Thyroid gland (tissue), 4 donors: ENCODE results near the gene ABR. TPM values are rescaled to one million over a fixed set of nuclear protein-coding genes. Genes with fewer than 3 reads are reported as not detected.
A peak's percentile ranks its signal among the peaks of the same experiment; 100 is the strongest.

Source experiments
- DNase-seq, 2 donors: peaks; one replicate each; pipeline ENCODE4 v3.0.0-alpha.2; 2019
- H3K27ac ChIP-seq, 3 donors: fragments of 200-600 bp; sonication (generic); 1 replicate in 2 of 3; 2 replicates in 1 of 3; pipeline ENCODE4 v1.5.1; 2016 to 2019; ENCODE audit warnings: mild to moderate bottlenecking in 1 of 3, moderate library complexity in 1 of 3
- H3K27me3 ChIP-seq: fragments of 200-600 bp; sonication (generic); one replicate; pipeline ENCODE4 v1.5.1; 2019
- H3K36me3 ChIP-seq, 2 donors: fragments of 200-600 bp; sonication (generic); one replicate each; pipeline ENCODE4 v1.5.1; 2016 to 2019
- H3K4me1 ChIP-seq, 2 donors: fragments of 200-600 bp; sonication (generic); one replicate each; pipeline ENCODE4 v1.5.1; 2017 to 2019
- H3K4me3 ChIP-seq, 3 donors: fragments of 200-600 bp; sonication (generic); replicated peaks in 1 of 3; 1 replicate in 2 of 3; 2 replicates in 1 of 3; pipeline ENCODE4 v1.5.1; 2016; ENCODE audit warnings: mild to moderate bottlenecking in 1 of 3
- H3K9me3 ChIP-seq: fragments of 200-600 bp; sonication (generic); one replicate; pipeline ENCODE4 v1.5.1; 2017
- CTCF ChIP-seq, 6 experiments: fragments of 200-600 bp in 3 of 6; fragments of 450-650 bp in 3 of 6; sonication (generic) in 3 of 6; IDR thresholded peaks; one replicate each; pipeline ENCODE4 v1.5.1; 2016 to 2019; ENCODE audit warnings: antibody characterized with exemption in 6 of 6, mild to moderate bottlenecking in 2 of 6, inconsistent platforms in 1 of 6, moderate library complexity in 1 of 6
- POLR2A ChIP-seq, 2 donors: fragments of 450-650 bp; IDR thresholded peaks; one replicate each; pipeline ENCODE4 v1.6.1; 2017; ENCODE audit warnings: antibody characterized with exemption in 2 of 2, mild to moderate bottlenecking in 2 of 2, moderate library complexity in 1 of 2
- WGBS, 2 donors: methylation state at CpG; one replicate each; pipeline ENCODE4 v1.1.5; 2017; 5-methylcytosine and 5-hydroxymethylcytosine counted together
- intact Hi-C: fragments of 100-400 bp; cut with DNase I; formaldehyde crosslinking; loops from one replicate; pipeline ENCODE4 v1.15.1; 2023
- total RNA-seq, 4 donors: library from RNA; depleted of rRNA; stranded (reverse); fragments of >200 nt; gene quantifications; one replicate each; pipeline ENCODE4 v1.2.3, GENCODE V29; 2016

Gene ABR
- total RNA-seq, 4 donors from 2014 or later, result 23.7 to 33.7 (median 31.5) TPM

- Histone ChIP-seq H3K36me3 (peaks cover 16 to 24% of the 10 kb centered on the region in 2 donors), H3K9me3 (no peaks in the 10 kb centered on the region), H3K27me3 (no peaks in the 10 kb centered on the region), H3K4me1 (peaks cover 12 to 56% of the 10 kb centered on the region in 2 donors), H3K4me3 (no peak overlapping the region), H3K27ac (no peak overlapping the region)
- DNase-seq, result no peak
- whole genome bisulfite sequencing, 2 donors, result 83 to 89% methylated on average over 21 to 23 of the region's 30 CpGs
- no peak for TF ChIP-seq CTCF (IDR thresholded peaks at IDR 0.05)
- TF ChIP-seq POLR2A (IDR thresholded peaks at IDR 0.05), result no peak
- intact Hi-C loops, result no loop called here
Measured at GRCh38 chr17:1003972-1004768, 175.6 kb downstream of the ABR start.

- intact Hi-C loops, result no loop called here
- Histone ChIP-seq H3K27me3 (no peaks in the 10 kb centered on the region), H3K36me3 (peaks cover 16 to 24% of the 10 kb centered on the region in 2 donors), H3K27ac (no peak overlapping the region), H3K4me1 (peaks cover 12 to 60% of the 10 kb centered on the region in 2 donors), H3K9me3 (no peaks in the 10 kb centered on the region), H3K4me3 (no peak overlapping the region)
- WGBS, 2 donors, result 88 to 98% methylated on average over 5 of the region's 5 CpGs
- DNase-seq, result no peak
- TF ChIP-seq POLR2A (IDR thresholded peaks at IDR 0.05) (no peak), CTCF (IDR thresholded peaks at IDR 0.05) (no peak)
Measured at GRCh38 chr17:1003633-1003971, 176.2 kb downstream of the ABR start.

- Histone ChIP-seq H3K4me3 (no peak overlapping the region), H3K9me3 (no peaks in the 10 kb centered on the region), H3K27ac (peak overlapping the region in 2 of 3 donors; percentile 5 to 32), H3K36me3 (peaks cover 16 to 24% of the 10 kb centered on the region in 2 donors), H3K27me3 (no peaks in the 10 kb centered on the region), H3K4me1 (peaks cover 16 to 66% of the 10 kb centered on the region in 2 donors)
- no peak for DNase-seq
- TF ChIP-seq CTCF (IDR thresholded peaks at IDR 0.05) (no peak), POLR2A (IDR thresholded peaks at IDR 0.05) (no peak)
- intact Hi-C loops, result no loop called here
- WGBS, 2 donors, result 66 to 72% methylated on average over 16 to 19 of the region's 19 CpGs
Measured at GRCh38 chr17:1002771-1003555, 176.8 kb downstream of the ABR start.

GRCh38 chr17:1002412-1002753, 177.4 kb downstream of the ABR start:
- no peak for DNase-seq
- intact Hi-C loops, result no loop called here
- WGBS, 2 donors, result 76 to 85% methylated on average over 4 of the region's 4 CpGs
- Histone ChIP-seq H3K4me1 (peaks cover 22 to 72% of the 10 kb centered on the region in 2 donors), H3K27me3 (no peaks in the 10 kb centered on the region), H3K27ac (peak overlapping the region in 2 of 3 donors; percentile 5 to 32), H3K9me3 (no peaks in the 10 kb centered on the region), H3K36me3 (peaks cover 16 to 24% of the 10 kb centered on the region in 2 donors), H3K4me3 (no peak overlapping the region)
- TF ChIP-seq POLR2A (IDR thresholded peaks at IDR 0.05) (no peak), CTCF (IDR thresholded peaks at IDR 0.05) (no peak)
